Esophagus (tissue), 2 donors: Measurements from ENCODE around the gene TMEM120A. TPM values are rescaled to one million over a fixed set of nuclear protein-coding genes. Genes with fewer than 3 reads are reported as not detected.

Source experiments
- H3K27ac ChIP-seq, 2 donors: one replicate each; pipeline ENCODE4 v1.5.1; 2013; ENCODE audit warnings: low read depth in 2 of 2, mild to moderate bottlenecking in 2 of 2, inconsistent platforms in 1 of 2, low read length in 1 of 2, moderate library complexity in 1 of 2
- H3K27me3 ChIP-seq, 2 donors: one replicate each; pipeline ENCODE4 v1.6.1; 2013; ENCODE audit warnings: low read length in 2 of 2, control low read depth in 1 of 2, mild to moderate bottlenecking in 1 of 2; ENCODE audit not compliant: insufficient read depth in 2 of 2, control insufficient read depth in 1 of 2
- H3K36me3 ChIP-seq, 2 donors: one replicate each; pipeline ENCODE4 v1.6.1; 2013; ENCODE audit warnings: low read length in 1 of 2; ENCODE audit not compliant: control insufficient read depth in 2 of 2, insufficient read depth in 2 of 2
- H3K4me1 ChIP-seq, 2 donors: one replicate each; pipeline ENCODE4 v1.6.1; 2013; ENCODE audit warnings: low read length in 1 of 2; ENCODE audit not compliant: control insufficient read depth in 2 of 2, insufficient read depth in 2 of 2
- H3K4me3 ChIP-seq, 2 donors: one replicate each; pipeline ENCODE4 v1.5.1; 2013; ENCODE audit warnings: low read length in 2 of 2, mild to moderate bottlenecking in 2 of 2, low read depth in 1 of 2, moderate library complexity in 1 of 2
- H3K9me3 ChIP-seq, 2 donors: one replicate each; pipeline ENCODE4 v1.6.1; 2013; ENCODE audit warnings: mild to moderate bottlenecking in 2 of 2, low read depth in 1 of 2, low read length in 1 of 2, moderate library complexity in 1 of 2; ENCODE audit not compliant: control insufficient read depth in 2 of 2, insufficient read depth in 1 of 2
- WGBS, 2 donors: extraction: QIAGEN DNeasy Blood & Tissue Kit; methylation state at CpG; one replicate each; pipeline ENCODE4 v1.1.7; 2013; 5-methylcytosine and 5-hydroxymethylcytosine counted together
- polyA plus RNA-seq, 2 donors: library from polyadenylated mRNA; stranded (reverse); fragments of 200-250 nt; gene quantifications; one replicate each; pipeline ENCODE4 v1.2.3, GENCODE V29; 2013
- donor health status: healthy with polysubstance abuse.
- donor health status: Bipolar disorder and iron deficiency.

TMEM120A gene
- polyA plus RNA-seq, 2 donors: 43.8 to 51.0 TPM

DNA sequence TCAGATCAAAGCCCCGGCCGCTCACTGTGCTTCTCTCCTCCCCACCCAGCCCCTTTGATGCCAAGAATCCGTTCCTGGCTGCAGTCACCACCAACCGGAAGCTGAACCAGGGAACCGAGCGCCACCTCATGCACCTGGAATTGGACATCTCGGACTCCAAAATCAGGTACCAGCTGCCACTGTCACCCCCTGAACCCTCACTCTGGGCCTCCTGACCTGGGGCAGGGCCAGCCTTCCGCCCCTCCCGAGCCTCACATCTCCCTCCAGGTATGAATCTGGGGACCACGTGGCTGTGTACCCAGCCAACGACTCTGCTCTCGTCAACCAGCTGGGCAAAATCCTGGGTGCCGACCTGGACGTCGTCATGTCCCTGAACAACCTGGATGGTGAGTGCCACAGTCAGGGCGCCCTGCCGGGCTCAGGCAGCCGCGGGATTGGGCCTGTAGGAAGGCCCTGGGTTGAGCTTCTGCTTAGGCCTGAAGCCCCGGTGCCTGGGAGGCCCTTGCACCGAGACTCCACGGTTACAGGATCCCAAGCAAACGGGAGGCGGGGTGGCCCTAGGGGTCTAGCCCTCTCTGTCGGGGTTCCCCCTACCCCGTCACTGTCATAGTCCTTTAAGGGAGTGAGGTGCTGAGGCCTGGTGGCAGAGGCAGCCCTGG is 10.8 kb downstream of the TMEM120A start:
- H3K4me3 ChIP-seq: no peak overlapping the region
- no peaks in the 10 kb centered on the region for H3K27me3 ChIP-seq
- no peaks in the 10 kb centered on the region for H3K9me3 ChIP-seq
- WGBS, 2 donors: 73 to 83% methylated on average over 26 of the region's 26 CpGs
- H3K4me1 ChIP-seq: peaks cover 4 to 31% of the 10 kb centered on the region in 2 donors
- peaks cover 8 to 82% of the 10 kb centered on the region in 2 donors for H3K36me3 ChIP-seq
- no peak overlapping the region for H3K27ac ChIP-seq

DNA sequence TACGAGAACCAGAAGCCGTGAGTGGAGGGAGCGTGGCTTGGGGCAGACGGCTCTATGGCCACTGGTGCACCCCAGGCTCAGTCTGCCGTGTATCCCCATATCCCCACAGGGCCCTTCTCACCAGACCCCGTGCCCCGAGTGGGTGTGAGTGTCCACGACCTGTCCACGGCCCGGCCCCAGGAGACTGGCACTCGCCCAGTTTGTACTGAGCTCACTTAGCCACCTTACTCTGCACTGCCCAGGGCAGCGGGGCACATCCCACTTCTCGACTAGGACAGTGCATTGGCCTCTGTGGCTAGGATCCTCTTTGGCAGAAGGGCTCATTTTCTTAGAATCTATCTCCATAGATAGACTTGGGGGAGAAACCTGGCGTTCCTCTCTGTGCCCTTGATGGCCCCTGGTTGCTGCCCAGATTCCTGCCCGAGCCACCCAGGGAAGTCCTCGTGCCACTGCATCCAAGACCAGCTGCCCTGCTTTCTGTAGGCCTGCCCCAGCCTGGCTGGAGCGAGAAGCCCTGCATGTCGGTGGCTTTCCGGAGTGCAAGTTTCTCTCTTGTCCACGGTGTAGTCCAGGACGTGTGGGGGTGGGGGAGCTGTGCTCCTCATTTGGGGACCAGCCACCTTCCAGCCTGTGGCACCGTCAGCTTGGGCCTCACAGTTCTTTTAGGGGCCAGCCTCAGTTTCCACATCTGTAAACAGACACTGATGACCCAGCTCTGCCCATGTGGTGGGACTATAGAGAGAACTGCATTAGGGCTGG is 11.9 kb downstream of the TMEM120A start:
- 87 to 93% methylated on average over 22 of the region's 22 CpGs for WGBS, 2 donors
- Histone ChIP-seq H3K4me3 (no peak overlapping the region), H3K36me3 (peaks cover 8 to 74% of the 10 kb centered on the region in 2 donors), H3K4me1 (peaks cover 4 to 31% of the 10 kb centered on the region in 2 donors), H3K9me3 (no peaks in the 10 kb centered on the region), H3K27ac (peak overlapping the region in 1 of 2 donors; percentile 13), H3K27me3 (no peaks in the 10 kb centered on the region)

DNA sequence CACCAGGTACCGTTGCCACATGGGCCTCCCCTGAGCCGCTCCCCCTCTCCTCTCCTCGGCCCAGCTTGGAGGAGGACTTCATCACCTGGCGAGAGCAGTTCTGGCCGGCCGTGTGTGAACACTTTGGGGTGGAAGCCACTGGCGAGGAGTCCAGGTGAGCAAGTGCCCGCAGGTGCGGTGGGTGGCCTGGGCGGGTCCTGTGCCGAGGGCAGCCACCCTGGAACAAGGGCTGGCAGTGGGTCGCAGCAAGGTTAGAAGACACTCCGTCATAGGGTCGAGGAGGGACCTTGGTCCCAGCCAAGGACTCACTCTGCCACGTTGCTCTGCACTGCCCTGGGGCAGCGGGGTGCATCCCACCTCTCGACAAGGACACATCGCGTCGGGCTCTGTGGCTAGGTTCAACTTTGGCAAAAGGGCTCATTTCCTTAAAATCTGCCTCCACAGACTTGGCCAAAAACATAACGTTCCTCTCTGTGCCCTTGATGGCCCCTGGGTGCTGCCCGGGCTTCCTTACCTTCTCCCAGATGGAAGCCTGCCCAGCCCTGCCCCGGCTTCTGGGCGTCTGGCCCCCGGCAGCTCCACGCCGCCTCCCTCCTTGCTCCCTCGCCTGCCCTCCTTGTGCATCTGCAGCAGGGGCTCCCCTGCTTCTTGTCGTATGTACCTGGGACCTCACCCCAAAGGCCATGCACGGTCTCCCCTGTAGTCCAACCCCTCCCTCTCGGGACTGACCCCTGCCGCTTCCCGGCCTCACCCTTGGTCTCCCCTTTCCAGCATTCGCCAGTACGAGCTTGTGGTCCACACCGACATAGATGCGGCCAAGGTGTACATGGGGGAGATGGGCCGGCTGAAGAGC is 12.7 kb downstream of the TMEM120A start:
- Histone ChIP-seq H3K27ac (no peak overlapping the region), H3K36me3 (peaks cover 5 to 67% of the 10 kb centered on the region in 2 donors)

DNA sequence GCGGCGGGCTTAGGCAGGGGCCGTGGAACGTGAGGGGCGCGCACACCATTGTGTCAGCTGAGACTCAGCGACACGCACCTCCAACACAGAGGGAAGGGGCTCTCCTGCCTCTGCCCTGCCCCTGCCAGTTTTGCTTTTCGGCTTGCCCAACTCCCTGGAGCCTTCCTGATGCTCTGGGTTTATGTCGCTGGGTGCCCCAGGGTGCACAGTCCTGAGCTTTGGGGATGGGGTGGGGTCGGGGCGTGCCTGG is 13.3 kb downstream of the TMEM120A start:
- Histone ChIP-seq H3K36me3 (peaks cover under 1 to 62% of the 10 kb centered on the region in 2 donors), H3K4me1 (peaks cover 4 to 27% of the 10 kb centered on the region in 2 donors), H3K27me3 (no peaks in the 10 kb centered on the region), H3K4me3 (no peak overlapping the region), H3K9me3 (no peaks in the 10 kb centered on the region), H3K27ac (no peak overlapping the region)
- 79 to 82% methylated on average over 12 of the region's 12 CpGs for WGBS, 2 donors

More for the DNA sequence above, 12.7 kb downstream of the TMEM120A start:
- Histone ChIP-seq H3K27me3 (no peaks in the 10 kb centered on the region), H3K4me1 (peaks cover 4 to 31% of the 10 kb centered on the region in 2 donors), H3K4me3 (no peak overlapping the region), H3K9me3 (no peaks in the 10 kb centered on the region)
- WGBS, 2 donors: 71 to 82% methylated on average over 38 of the region's 38 CpGs

DNA sequence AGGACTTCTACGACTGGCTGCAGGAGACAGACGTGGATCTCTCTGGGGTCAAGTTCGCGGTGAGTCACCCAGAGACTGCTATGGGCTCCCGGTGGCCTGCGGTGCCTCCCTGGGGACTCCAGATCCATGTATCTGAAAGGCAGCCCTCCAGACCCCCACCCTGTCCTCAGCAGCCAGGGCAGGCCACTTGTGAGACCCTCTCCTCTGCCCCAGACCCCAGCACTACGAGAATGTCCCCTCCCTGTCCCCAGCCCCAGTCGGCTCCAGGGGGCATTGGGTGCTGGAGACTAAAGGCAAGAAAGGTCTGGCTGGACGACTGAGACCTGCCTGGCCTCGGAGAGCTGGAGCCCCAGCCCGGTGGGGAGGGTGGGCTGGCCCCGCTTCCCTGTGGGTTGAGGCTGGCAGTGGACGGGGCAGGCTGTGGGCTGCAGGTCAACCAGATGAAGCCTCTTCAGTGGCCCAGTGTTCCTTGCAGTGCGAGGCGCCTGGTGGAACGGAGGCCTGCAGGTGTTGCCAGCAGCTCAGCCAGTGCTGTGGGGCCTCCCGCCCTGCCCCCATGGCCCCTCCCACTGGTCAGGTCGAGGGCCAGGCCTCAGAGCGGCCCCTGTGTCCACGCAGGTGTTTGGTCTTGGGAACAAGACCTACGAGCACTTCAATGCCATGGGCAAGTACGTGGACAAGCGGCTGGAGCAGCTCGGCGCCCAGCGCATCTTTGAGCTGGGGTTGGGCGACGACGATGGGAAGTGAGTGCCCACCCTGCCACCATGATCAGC is 13.8 kb downstream of the TMEM120A start:
- WGBS, 2 donors: 78 to 79% methylated on average over 29 of the region's 29 CpGs

DNA sequence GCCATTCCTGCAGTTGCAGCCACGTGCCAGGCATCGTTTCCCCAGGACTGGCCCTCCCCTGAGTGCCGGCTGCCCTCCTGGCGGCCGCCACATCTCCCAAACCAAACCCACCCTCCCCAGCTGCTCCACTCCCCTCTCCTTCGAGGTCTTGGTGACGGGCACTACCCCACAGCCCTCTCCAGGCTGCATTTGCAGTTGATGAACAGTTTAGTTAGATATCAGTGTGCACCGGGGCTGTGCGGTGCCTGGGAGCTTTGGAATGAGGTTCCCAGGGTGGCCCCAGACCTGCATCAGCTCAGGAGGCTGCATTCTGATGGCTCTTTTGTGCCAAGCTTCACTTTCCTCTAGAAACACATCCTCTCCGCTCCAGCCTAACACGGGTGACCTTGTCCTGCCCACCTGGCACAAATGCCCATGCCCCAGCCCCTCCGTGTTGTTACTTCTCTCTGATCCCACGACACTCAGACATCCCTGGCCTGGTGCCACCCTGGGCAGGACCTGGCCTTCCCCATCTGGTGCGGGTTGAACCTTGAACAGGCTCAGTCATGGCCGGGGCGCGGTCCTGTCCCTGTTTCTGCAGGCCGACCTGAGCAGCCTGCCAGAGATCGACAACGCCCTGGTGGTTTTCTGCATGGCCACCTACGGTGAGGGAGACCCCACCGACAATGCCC is 14.5 kb downstream of the TMEM120A start:
- Histone ChIP-seq H3K36me3 (peaks cover 0 to 50% of the 10 kb centered on the region in 2 donors), H3K27ac (peak overlapping the region in 1 of 2 donors; percentile 66)
- 61 to 62% methylated on average over 22 of the region's 22 CpGs for WGBS, 2 donors

More for the DNA sequence above, 13.8 kb downstream of the TMEM120A start:
- Histone ChIP-seq H3K9me3 (no peaks in the 10 kb centered on the region), H3K27me3 (no peaks in the 10 kb centered on the region), H3K4me1 (peaks cover 4 to 26% of the 10 kb centered on the region in 2 donors), H3K27ac (no peak overlapping the region), H3K4me3 (no peak overlapping the region), H3K36me3 (peaks cover 0 to 57% of the 10 kb centered on the region in 2 donors)

DNA sequence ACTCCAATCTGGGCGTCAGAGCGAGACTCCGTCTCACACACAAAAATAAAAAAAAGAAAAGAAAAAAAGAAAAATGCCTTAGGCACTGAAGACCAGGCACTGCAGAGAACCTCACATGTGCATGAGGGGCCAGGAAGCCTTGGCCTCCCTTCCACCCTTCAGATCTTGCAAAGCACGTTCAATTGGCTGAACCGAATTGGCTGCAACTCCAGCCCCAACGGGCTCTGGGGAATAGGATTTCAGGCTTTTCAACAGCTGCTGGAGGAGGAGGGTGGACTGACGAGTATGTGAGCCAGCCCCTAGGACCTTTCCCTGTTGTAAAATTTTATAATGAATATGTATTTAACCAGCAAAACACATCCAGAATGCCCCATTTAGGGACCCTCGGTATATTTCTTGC is 16.7 kb downstream of the TMEM120A start:
- Histone ChIP-seq H3K27me3 (no peaks in the 10 kb centered on the region), H3K36me3 (peaks cover 0 to 36% of the 10 kb centered on the region in 2 donors), H3K27ac (no peak overlapping the region), H3K9me3 (no peaks in the 10 kb centered on the region), H3K4me3 (no peak overlapping the region), H3K4me1 (peaks cover 4 to 25% of the 10 kb centered on the region in 2 donors)
- WGBS, 2 donors: 51 to 58% methylated on average over 8 of the region's 8 CpGs

More for the DNA sequence above, 14.5 kb downstream of the TMEM120A start:
- Histone ChIP-seq H3K4me3 (no peak overlapping the region), H3K4me1 (peaks cover 4 to 26% of the 10 kb centered on the region in 2 donors), H3K27me3 (no peaks in the 10 kb centered on the region), H3K9me3 (no peaks in the 10 kb centered on the region)

DNA sequence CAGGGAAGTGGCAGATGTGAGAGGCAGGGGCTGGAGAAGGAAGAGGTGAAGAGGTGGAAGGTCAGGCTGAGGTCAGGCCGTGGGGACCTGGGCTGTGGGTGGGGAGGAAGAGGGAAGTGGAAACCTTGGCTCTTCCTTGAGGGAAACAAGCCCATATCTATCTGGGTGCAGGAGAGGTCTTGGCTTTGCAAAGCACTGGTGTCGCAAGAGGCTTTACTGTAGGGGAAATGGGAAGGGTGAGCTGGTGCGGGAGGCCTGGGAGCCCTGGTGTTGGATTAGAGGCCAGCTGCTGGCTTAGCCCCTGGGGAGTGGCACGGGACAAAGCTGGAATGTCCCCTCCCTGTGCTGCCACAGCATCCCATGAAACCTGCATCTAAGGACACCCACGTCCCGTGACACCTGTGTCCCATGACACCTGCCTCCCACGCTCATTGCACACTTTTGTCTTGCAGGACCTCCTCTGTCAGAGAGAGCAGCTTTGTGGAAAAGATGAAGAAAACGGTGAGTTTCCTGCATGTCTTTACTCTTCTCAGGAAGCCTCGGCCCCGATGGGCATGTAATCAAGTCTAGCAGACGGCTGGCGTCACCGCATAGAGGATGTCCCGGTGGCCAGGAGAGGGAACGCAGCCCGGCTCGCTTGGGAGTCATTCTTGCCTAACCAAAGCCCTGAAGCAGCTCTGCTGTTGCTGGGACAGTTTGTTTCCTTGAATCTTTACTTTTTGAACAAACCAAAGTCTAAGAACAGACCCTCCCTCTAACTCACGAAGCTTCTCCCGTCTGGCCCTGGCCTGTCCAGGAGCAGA is 22.2 kb downstream of the TMEM120A start:
- Histone ChIP-seq H3K36me3 (peaks cover 0 to 16% of the 10 kb centered on the region in 2 donors), H3K27me3 (no peaks in the 10 kb centered on the region), H3K9me3 (no peaks in the 10 kb centered on the region), H3K27ac (peak overlapping the region; percentile 25 to 75), H3K4me1 (peaks cover 7 to 8% of the 10 kb centered on the region in 2 donors), H3K4me3 (no peak overlapping the region)
- WGBS, 2 donors: 70 to 72% methylated on average over 19 of the region's 19 CpGs
